Kidney (tissue), 22 donors: ENCODE data around the gene DYRK2. TPM values are rescaled to one million over a fixed set of nuclear protein-coding genes. Genes with fewer than 3 reads are reported as not detected.
A peak's percentile ranks its signal among the peaks of the same experiment; 100 is the strongest.

Source experiments
- DNase-seq, 5 donors: peaks; one replicate each; pipeline ENCODE4 v3.0.0-alpha.2; 2013 to 2020
- FAIRE-seq: peaks from 2 replicates; lab custom pipeline; 2012; peaks lifted over from hg19 to GRCh38; lab: Jason Lieb, UNC
- H3K27ac ChIP-seq, 2 donors: one replicate each; pipeline ENCODE4 v1.7.0; 2013; ENCODE audit warnings: low read depth in 2 of 2, low read length in 2 of 2, inconsistent platforms in 1 of 2
- H3K27me3 ChIP-seq: one replicate; pipeline ENCODE4 v1.7.1; 2013; ENCODE audit warnings: low read length, inconsistent platforms; ENCODE audit not compliant: control insufficient read depth, insufficient read depth
- H3K36me3 ChIP-seq, 3 donors: one replicate each; pipeline versions ENCODE4 v1.7.0 to v1.7.1; 2013; ENCODE audit warnings: low read length in 3 of 3, control low read depth in 1 of 3, inconsistent platforms in 1 of 3; ENCODE audit not compliant: insufficient read depth in 3 of 3, control insufficient read depth in 2 of 3
- H3K4me1 ChIP-seq, 3 donors: one replicate each; pipeline versions ENCODE4 v1.7.0 to v1.7.1; 2013; ENCODE audit warnings: low read length in 3 of 3, inconsistent platforms in 1 of 3, low read depth in 1 of 3; ENCODE audit not compliant: control insufficient read depth in 2 of 3, insufficient read depth in 2 of 3
- H3K4me3 ChIP-seq, 3 donors: one replicate each; pipeline versions ENCODE4 v1.7.0 to v1.8.1; 2013; ENCODE audit warnings: low read length in 3 of 3, control low read depth in 1 of 3, inconsistent platforms in 1 of 3
- H3K9ac ChIP-seq, 3 donors: one replicate each; pipeline versions ENCODE4 v1.7.0 to v1.7.1; 2013; ENCODE audit warnings: low read length in 3 of 3, control low read depth in 1 of 3, inconsistent platforms in 1 of 3
- H3K9me3 ChIP-seq, 3 donors: one replicate each; pipeline versions ENCODE4 v1.7.0 to v1.7.1; 2013; ENCODE audit warnings: low read length in 3 of 3, control low read depth in 1 of 3, inconsistent platforms in 1 of 3; ENCODE audit not compliant: control insufficient read depth in 2 of 3, insufficient read depth in 1 of 3
- CTCF ChIP-seq: IDR thresholded peaks from 3 replicates; pipeline ENCODE4 v1.5.1; 2012; ENCODE audit warnings: mild to moderate bottlenecking, moderate library complexity, borderline replicate concordance; ENCODE audit not compliant: insufficient read depth; ENCODE audit errors: extremely low read depth
- intact Hi-C: fragments of 100-400 bp; cut with DNase I; formaldehyde crosslinking; loops from one replicate; pipeline ENCODE4 v1.11.1; 2022
- long read RNA-seq, 10 donors: library from polyadenylated mRNA in 1 of 10; unstranded in 1 of 10; transcript quantifications; one replicate each; pipeline ENCODE4 v2.0.0 and lab custom pipeline, GENCODE V29; 2021 to 2026
- polyA plus RNA-seq: library from polyadenylated mRNA; stranded (reverse); fragments of 350-450 nt; fragmentation: Illumina TruSeq; extraction: RNeasy Lipid Tissue Mini Kit (QIAGEN cat#74804); gene quantifications from one replicate; pipeline ENCODE4 v1.2.3, GENCODE V29; 2014; ENCODE audit warnings: low read depth, low replicate concordance; ENCODE audit not compliant: insufficient read depth
- total RNA-seq: library from RNA; stranded (reverse); fragmentation: NEBNext Ultra II Directional; extraction: Animal tissue kit (Norgen Biotek cat#: 25700); gene quantifications from one replicate; pipeline ENCODE4 v1.2.1, GENCODE V29; 2021
- donor health status: control.
- donor health status: control.
- donor health status: control.
- donor health status: control.
- donor health status: control.
- donor health status: DM: yes; HTN: yes; CAD: no.
- donor health status: Normal renal cell carcinoma (clear cell type).

DYRK2 gene
- total RNA-seq, result 35.4 TPM
- polyA plus RNA-seq, result 2.8 TPM
- long read RNA-seq, donor 1, full-length matches to known transcripts, result 7 of 7 reads
- long read RNA-seq, donor 1, partial matches to known transcripts, result 0 of 7 reads
- long read RNA-seq, donor 1, other reads (novel, unspliced or antisense), result 0 of 7 reads
- long read RNA-seq, donor 2, full-length matches to known transcripts, result 11 of 11 reads
- long read RNA-seq, donor 2, partial matches to known transcripts, result 0 of 11 reads
- long read RNA-seq, donor 2, other reads (novel, unspliced or antisense), result 0 of 11 reads
- long read RNA-seq, donor 3, full-length matches to known transcripts, result 8 of 8 reads
- long read RNA-seq, donor 3, partial matches to known transcripts, result 0 of 8 reads
- long read RNA-seq, donor 3, other reads (novel, unspliced or antisense), result 0 of 8 reads
- long read RNA-seq, donor 4, full-length matches to known transcripts, result 7 of 7 reads
- long read RNA-seq, donor 4, partial matches to known transcripts, result 0 of 7 reads
- long read RNA-seq, donor 4, other reads (novel, unspliced or antisense), result 0 of 7 reads
- long read RNA-seq, donor 5, result 0 reads
- long read RNA-seq, donor 6, partial matches to known transcripts, result 10 of 11 reads
- long read RNA-seq, donor 6, other reads (novel, unspliced or antisense), result 0 of 11 reads
- long read RNA-seq, donor 7, full-length matches to known transcripts, result 22 of 28 reads
- long read RNA-seq, donor 7, partial matches to known transcripts, result 0 of 28 reads
- long read RNA-seq, donor 7, other reads (novel, unspliced or antisense), result 6 of 28 reads
- long read RNA-seq, donor 8, full-length matches to known transcripts, result 12 of 12 reads
- long read RNA-seq, donor 8, partial matches to known transcripts, result 0 of 12 reads
- long read RNA-seq, donor 8, other reads (novel, unspliced or antisense), result 0 of 12 reads
- long read RNA-seq, donor 9, full-length matches to known transcripts, result 3 of 3 reads
- long read RNA-seq, donor 9, partial matches to known transcripts, result 0 of 3 reads
- long read RNA-seq, donor 9, other reads (novel, unspliced or antisense), result 0 of 3 reads
- long read RNA-seq, donor 10, full-length matches to known transcripts, result 13 of 13 reads
- long read RNA-seq, donor 10, partial matches to known transcripts, result 0 of 13 reads
- long read RNA-seq, donor 10, other reads (novel, unspliced or antisense), result 0 of 13 reads

- Histone ChIP-seq H3K27ac (peak within 1 kb of the TSS; percentile 87 to 89), H3K9ac (peak within 1 kb of the TSS; percentile 16 to 84 (median 55)), H3K36me3 (no peaks in the 10 kb centered on the region), H3K27me3 (no peaks in the 10 kb centered on the region), H3K4me1 (peaks cover 0 to 13% (median 4%) of the 10 kb centered on the region in 3 donors), H3K4me3 (peak within 1 kb of the TSS; percentile 66 to 88 (median 77)), H3K9me3 (no peaks in the 10 kb centered on the region)
- intact Hi-C loops, result loop anchor here (10.0 kb wide), 1 partner anchor 296 kb away; no protein-coding TSS in a partner anchor
- TF ChIP-seq CTCF, result no peak
- FAIRE-seq (no peak), DNase-seq (peak in 4 of 5 donors; percentile 88 to 94 (median 92))
Observed at GRCh38 chr12:67648521-67649260, at the start of gene DYRK2. Gene DYRK2, plus strand, starts transcription at chr12:67648745. Its CDS starts 389 bp downstream, at chr12:67649134.

GRCh38 chr12:67599691-67600090 is 48.9 kb upstream of the DYRK2 start:
- intact Hi-C loops, result no loop called here

More at GRCh38 chr12:67599691-67600090, 48.9 kb upstream of the DYRK2 start:
- no peak overlapping the region for H3K9ac ChIP-seq
- TF ChIP-seq CTCF, result no peak
- H3K9me3 ChIP-seq, result no peaks in the 10 kb centered on the region
- H3K4me3 ChIP-seq, result no peak overlapping the region
- H3K27me3 ChIP-seq, result no peaks in the 10 kb centered on the region
- FAIRE-seq (no peak), DNase-seq (no peak)
- no peaks in the 10 kb centered on the region for H3K4me1 ChIP-seq
- no peaks in the 10 kb centered on the region for H3K36me3 ChIP-seq
- no peak overlapping the region for H3K27ac ChIP-seq
